B cell (primary cell): ENCODE measurements around the gene COPS8. TPM values are rescaled to one million over a fixed set of nuclear protein-coding genes. Genes with fewer than 3 reads are reported as not detected.

ENCODE experiments used
- ATAC-seq: fragments of 200-7000 bp; cut with Tn5 transposase; one replicate; pipeline ENCODE4 v1.10.0; 2021; ENCODE audit warnings: low read depth, mild to moderate bottlenecking, moderate number of reproducible peaks, moderate library complexity
- CTCF ChIA-PET: fragments of 350-600 bp; sonication (Branson Sonifier 250); formaldehyde crosslinking; loops from one replicate; lab custom pipeline; 2021; ENCODE audit warnings: antibody characterized with exemption, inconsistent platforms; lab: Charles Lee
- POLR2A ChIA-PET: fragments of 350-600 bp; sonication (Branson Sonifier 250); formaldehyde crosslinking; loops from one replicate; lab custom pipeline; 2021; ENCODE audit warnings: antibody characterized with exemption; lab: Charles Lee
- DNase-seq: peaks from one replicate; pipeline ENCODE4 v3.0.0; 2013
- H2AFZ ChIP-seq: 2 replicates; pipeline ENCODE4 v1.6.1; 2012; ENCODE audit warnings: mild to moderate bottlenecking, low read depth, low read length; ENCODE audit not compliant: insufficient read depth, poor library complexity, severe bottlenecking
- H3K27ac ChIP-seq, 2 donors: 1 replicate in 1 of 2; 2 replicates in 1 of 2; pipeline ENCODE4 v1.5.1; 2012 to 2013; ENCODE audit warnings: low read length in 2 of 2, mild to moderate bottlenecking in 2 of 2, moderate library complexity in 1 of 2
- H3K27me3 ChIP-seq, 4 experiments: fragments of 200-600 bp in 1 of 4; sonication (generic) in 1 of 4; replicated peaks in 1 of 4; 1 replicate in 2 of 4; 2 replicates in 2 of 4; pipeline versions ENCODE4 v1.6.1 to v1.7.0; 2013 to 2016; ENCODE audit warnings: low read length in 3 of 4, mild to moderate bottlenecking in 2 of 4, mixed read lengths in 1 of 4, moderate library complexity in 1 of 4; ENCODE audit not compliant: insufficient read depth in 4 of 4, control insufficient read depth in 3 of 4; ENCODE audit errors: control extremely low read depth in 1 of 4
- H3K36me3 ChIP-seq, 2 experiments: replicated peaks in 1 of 2; 1 replicate in 1 of 2; 2 replicates in 1 of 2; pipeline versions ENCODE4 v1.6.1 to v1.7.1; 2013; ENCODE audit warnings: low read length in 1 of 2; ENCODE audit not compliant: insufficient read depth in 2 of 2, control insufficient read depth in 1 of 2; ENCODE audit errors: control extremely low read depth in 1 of 2, extremely low read depth in 1 of 2
- H3K4me1 ChIP-seq, 2 donors: fragments of 200-600 bp in 1 of 2; sonication (generic) in 1 of 2; 1 replicate in 1 of 2; 2 replicates in 1 of 2; pipeline versions ENCODE4 v1.5.1 to v1.6.1; 2013 to 2017; ENCODE audit warnings: low read length in 2 of 2; ENCODE audit not compliant: control insufficient read depth in 2 of 2, insufficient read depth in 2 of 2
- H3K4me2 ChIP-seq: replicated peaks from 2 replicates; pipeline ENCODE3; 2012; ENCODE audit warnings: mild to moderate bottlenecking, low read depth, low read length; ENCODE audit not compliant: poor library complexity, severe bottlenecking
- H3K4me3 ChIP-seq, 5 experiments: fragments of 200-600 bp in 1 of 5; sonication (generic) in 1 of 5; 1 replicate in 3 of 5; 2 replicates in 2 of 5; pipeline versions ENCODE4 v1.5.1 to v1.7.0; 2011 to 2016; ENCODE audit warnings: low read length in 4 of 5, mild to moderate bottlenecking in 4 of 5, low read depth in 2 of 5, control low read depth in 1 of 5, moderate library complexity in 1 of 5; ENCODE audit not compliant: insufficient read depth in 1 of 5; ENCODE audit errors: control extremely low read depth in 1 of 5, extremely low read depth in 1 of 5
- H3K79me2 ChIP-seq: fragments of 200-600 bp; sonication (generic); one replicate; pipeline ENCODE4 v1.6.0; 2016; ENCODE audit warnings: low read length; ENCODE audit not compliant: control insufficient read depth, insufficient read depth
- H3K9ac ChIP-seq: fragments of 200-600 bp; sonication (generic); 2 replicates; pipeline ENCODE4 v1.6.1; 2017; ENCODE audit warnings: mild to moderate bottlenecking, low read length, moderate library complexity
- H3K9me3 ChIP-seq, 3 donors: one replicate each; pipeline versions ENCODE4 v1.6.1 to v1.7.1; 2013; ENCODE audit warnings: low read length in 2 of 3; ENCODE audit not compliant: control insufficient read depth in 2 of 3, insufficient read depth in 1 of 3; ENCODE audit errors: control extremely low read depth in 1 of 3
- H4K20me1 ChIP-seq: 2 replicates; pipeline ENCODE4 v1.6.0; 2012; ENCODE audit warnings: mild to moderate bottlenecking, low read length; ENCODE audit not compliant: insufficient read depth, control insufficient read depth, poor library complexity, severe bottlenecking
- H3K27ac Mint-ChIP-seq: one replicate; pipeline ENCODE4 v1.8.0; 2021; ENCODE audit warnings: mixed read lengths
- H3K27me3 Mint-ChIP-seq: one replicate; pipeline ENCODE4 v1.8.0; 2021; ENCODE audit warnings: mixed read lengths
- H3K4me1 Mint-ChIP-seq: one replicate; pipeline ENCODE4 v1.8.0; 2021; ENCODE audit warnings: mixed read lengths
- H3K4me3 Mint-ChIP-seq: one replicate; pipeline ENCODE4 v1.8.0; 2021; ENCODE audit warnings: mixed read lengths
- H3K9me3 Mint-ChIP-seq: one replicate; pipeline ENCODE4 v1.8.0; 2022; ENCODE audit warnings: mixed read lengths; ENCODE audit not compliant: insufficient read depth
- CTCF ChIP-seq: fragments of 200-600 bp; IDR thresholded peaks from one replicate; pipeline ENCODE4 v1.8.0; 2022; ENCODE audit warnings: antibody characterized with exemption, mild to moderate bottlenecking
- EZH2 ChIP-seq: IDR thresholded peaks from 2 replicates; pipeline ENCODE4 v1.6.1; 2012; ENCODE audit warnings: borderline replicate concordance, low read depth, mild to moderate bottlenecking, moderate library complexity, low read length; ENCODE audit not compliant: insufficient read depth, poor library complexity, severe bottlenecking
- WGBS: methylation state at CpG from one replicate; pipeline ENCODE4 v1.1.5; 2013; ENCODE audit warnings: missing lambda C conversion rate; ENCODE audit not compliant: insufficient coverage; 5-methylcytosine and 5-hydroxymethylcytosine counted together
- intact Hi-C: fragments of 100-400 bp; cut with micrococcal nuclease; formaldehyde crosslinking; loops from one replicate; pipeline ENCODE4 v1.10.0; 2022
- polyA plus RNA-seq: library from polyadenylated mRNA; depleted of rRNA; stranded (reverse); fragments of >200 nt; gene quantifications from 2 replicates; pipeline ENCODE4 v1.2.3, GENCODE V29; 2012
- total RNA-seq, 2 donors: library from RNA; stranded (reverse); fragments of 120-200 nt in 1 of 2; gene quantifications; 1 replicate in 1 of 2; 2 replicates in 1 of 2; pipeline versions ENCODE4 v1.2.3 to v1.2.4, GENCODE V29; 2013 to 2022

Gene COPS8
- total and polyA plus RNA-seq, 2 donors (not counting 1 experiment from before 2014, with no cell fraction given): 21.7 to 34.2 TPM

GRCh38 chr2:237122214-237122666 lies 36.6 kb downstream of the COPS8 start:
- CTCF ChIA-PET: interaction anchor here (1.5 kb wide), 1 partner anchor 12 kb away, joined by 3 read pairs; no protein-coding TSS in a partner anchor
- Mint-ChIP-seq H3K27ac (no peak overlapping the region), H3K9me3 (no peaks in the 10 kb centered on the region), H3K4me3 (no peak overlapping the region), H3K4me1 (peaks cover 5% of the 10 kb centered on the region), H3K27me3 (no peaks in the 10 kb centered on the region)
- Histone ChIP-seq H3K9ac (no peak overlapping the region), H3K36me3 (no peaks in the 10 kb centered on the region), H3K27me3 (no peaks in the 10 kb centered on the region), H4K20me1 (no peaks in the 10 kb centered on the region), H3K4me1 (peaks cover 0 to 5% of the 10 kb centered on the region in 2 donors), H3K4me2 (no peak overlapping the region), H3K4me3 (no peak overlapping the region), H2AFZ (no peak overlapping the region), H3K27ac (no peak overlapping the region), H3K79me2 (no peaks in the 10 kb centered on the region), H3K9me3 (no peaks in the 10 kb centered on the region)
- ATAC-seq (no peak), DNase-seq (no peak)
- intact Hi-C loops: no loop called here
- TF ChIP-seq EZH2: no peak
- 75% methylated on average over 8 of the region's 8 CpGs for WGBS
- POLR2A ChIA-PET: no interaction called here

GRCh38 chr2:237124820-237125219 lies 39.1 kb downstream of the COPS8 start:
- Histone ChIP-seq H3K4me1 (no peaks in the 10 kb centered on the region), H3K79me2 (no peaks in the 10 kb centered on the region), H3K4me3 (no peak overlapping the region), H3K9ac (no peak overlapping the region), H3K4me2 (no peak overlapping the region), H3K9me3 (no peaks in the 10 kb centered on the region), H3K27me3 (no peaks in the 10 kb centered on the region), H4K20me1 (no peaks in the 10 kb centered on the region), H3K36me3 (no peaks in the 10 kb centered on the region), H3K27ac (no peak overlapping the region), H2AFZ (no peak overlapping the region)
- POLR2A ChIA-PET: no interaction called here
- no peaks in the 10 kb centered on the region for H3K4me1 Mint-ChIP-seq
- no peaks in the 10 kb centered on the region for H3K27me3 Mint-ChIP-seq
- no peaks in the 10 kb centered on the region for H3K9me3 Mint-ChIP-seq
- ATAC-seq: no peak
- no peak overlapping the region for H3K27ac Mint-ChIP-seq
- 92% methylated on average over 5 of the region's 7 CpGs for WGBS
- TF ChIP-seq EZH2: no peak
- no peak for TF ChIP-seq CTCF
- intact Hi-C loops: no loop called here
- no peak for DNase-seq
- CTCF ChIA-PET: no interaction called here
- no peak overlapping the region for H3K4me3 Mint-ChIP-seq
